Transverse colon (tissue), 4 donors: ENCODE measurements around the gene CERS1.

ENCODE experiments used
- EP300 ChIP-seq: sonication (generic); formaldehyde crosslinking; IDR thresholded peaks from one replicate; pipeline ENCODE4 v1.6.1; 2017; ENCODE audit warnings: antibody characterized with exemption, low read depth
- POLR2A ChIP-seq: fragments of 450-650 bp; IDR thresholded peaks from one replicate; pipeline ENCODE4 v1.6.1; 2016; ENCODE audit warnings: antibody characterized with exemption, mild to moderate bottlenecking, moderate library complexity
- POLR2AphosphoS5 ChIP-seq, 3 donors: sonication (generic); formaldehyde crosslinking; IDR thresholded peaks; one replicate each; pipeline ENCODE4 v1.6.1; 2016; ENCODE audit warnings: antibody characterized with exemption in 3 of 3
- TF ChIP-seq, protein P1 (sequence below), 5 experiments: fragments of 200-600 bp in 3 of 5; fragments of 450-650 bp in 2 of 5; sonication (generic) in 3 of 5; IDR thresholded peaks; 1 replicate in 2 of 5; 2 replicates in 3 of 5; pipeline ENCODE4 v1.5.1; 2016 to 2017; ENCODE audit warnings: antibody characterized with exemption in 5 of 5, inconsistent platforms in 3 of 5, mild to moderate bottlenecking in 2 of 5, moderate library complexity in 1 of 5

DNA sequence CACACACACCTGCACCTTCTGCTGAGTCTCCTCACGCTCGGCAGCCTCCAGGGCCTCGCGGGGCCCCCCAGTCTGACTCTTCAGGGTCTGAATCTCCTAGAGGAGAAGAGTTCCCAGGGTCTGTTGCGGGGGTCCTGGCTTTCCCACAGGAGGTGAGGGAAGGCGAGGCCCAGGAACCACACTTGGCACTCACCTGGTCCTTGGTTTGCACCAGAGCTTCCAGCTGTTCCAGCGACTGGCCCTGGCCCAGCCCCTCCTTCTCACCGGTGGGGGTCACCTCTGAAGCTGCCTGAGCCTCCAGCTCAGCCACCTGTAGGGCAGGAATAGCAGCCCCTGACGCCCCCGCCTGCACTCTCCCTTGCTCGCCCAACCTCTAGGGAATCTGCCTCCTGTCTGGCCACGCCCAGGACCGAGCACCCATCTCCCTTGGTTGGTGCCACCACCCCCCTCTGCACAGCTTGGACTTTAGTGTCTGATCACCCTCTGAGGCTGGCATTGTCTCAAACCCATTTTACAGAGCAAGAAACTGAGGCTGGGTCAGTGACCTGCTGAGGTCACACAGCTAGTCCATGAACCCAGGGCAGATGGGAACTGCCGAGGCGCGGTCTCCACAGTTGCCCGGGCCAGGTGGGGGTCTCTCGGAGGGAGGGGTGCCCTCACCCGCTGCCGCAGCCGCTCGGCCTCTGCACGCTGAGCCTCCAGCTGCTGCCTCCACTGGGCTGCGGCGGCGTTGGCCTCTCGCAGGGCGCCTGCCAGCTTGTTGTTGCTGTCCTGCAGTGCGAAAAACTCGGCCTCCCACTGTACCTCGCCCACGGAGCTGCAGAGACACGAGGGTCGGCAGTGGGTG is 35.6 kb upstream of the CERS1 start:
- TF ChIP-seq POLR2A (no peak), EP300 (no peak), POLR2AphosphoS5 (IDR thresholded peaks at IDR 0.05) (no peak)
- TF ChIP-seq, protein P1, sequence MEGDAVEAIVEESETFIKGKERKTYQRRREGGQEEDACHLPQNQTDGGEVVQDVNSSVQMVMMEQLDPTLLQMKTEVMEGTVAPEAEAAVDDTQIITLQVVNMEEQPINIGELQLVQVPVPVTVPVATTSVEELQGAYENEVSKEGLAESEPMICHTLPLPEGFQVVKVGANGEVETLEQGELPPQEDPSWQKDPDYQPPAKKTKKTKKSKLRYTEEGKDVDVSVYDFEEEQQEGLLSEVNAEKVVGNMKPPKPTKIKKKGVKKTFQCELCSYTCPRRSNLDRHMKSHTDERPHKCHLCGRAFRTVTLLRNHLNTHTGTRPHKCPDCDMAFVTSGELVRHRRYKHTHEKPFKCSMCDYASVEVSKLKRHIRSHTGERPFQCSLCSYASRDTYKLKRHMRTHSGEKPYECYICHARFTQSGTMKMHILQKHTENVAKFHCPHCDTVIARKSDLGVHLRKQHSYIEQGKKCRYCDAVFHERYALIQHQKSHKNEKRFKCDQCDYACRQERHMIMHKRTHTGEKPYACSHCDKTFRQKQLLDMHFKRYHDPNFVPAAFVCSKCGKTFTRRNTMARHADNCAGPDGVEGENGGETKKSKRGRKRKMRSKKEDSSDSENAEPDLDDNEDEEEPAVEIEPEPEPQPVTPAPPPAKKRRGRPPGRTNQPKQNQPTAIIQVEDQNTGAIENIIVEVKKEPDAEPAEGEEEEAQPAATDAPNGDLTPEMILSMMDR (IDR thresholded peaks at IDR 0.05): no peak
